HS-5 (cell line): ENCODE data around the gene CFAP299.
"Not testable (repeated sequence)": the region's sequence is repeated elsewhere in the genome, so short reads cannot be mapped to it uniquely, and the experiment has no call there.

Source experiments
- DNase-seq: peaks from one replicate; pipeline ENCODE4 v3.0.0-alpha.2; 2012; ENCODE audit warnings: low read depth

CFAP299 gene

DNA sequence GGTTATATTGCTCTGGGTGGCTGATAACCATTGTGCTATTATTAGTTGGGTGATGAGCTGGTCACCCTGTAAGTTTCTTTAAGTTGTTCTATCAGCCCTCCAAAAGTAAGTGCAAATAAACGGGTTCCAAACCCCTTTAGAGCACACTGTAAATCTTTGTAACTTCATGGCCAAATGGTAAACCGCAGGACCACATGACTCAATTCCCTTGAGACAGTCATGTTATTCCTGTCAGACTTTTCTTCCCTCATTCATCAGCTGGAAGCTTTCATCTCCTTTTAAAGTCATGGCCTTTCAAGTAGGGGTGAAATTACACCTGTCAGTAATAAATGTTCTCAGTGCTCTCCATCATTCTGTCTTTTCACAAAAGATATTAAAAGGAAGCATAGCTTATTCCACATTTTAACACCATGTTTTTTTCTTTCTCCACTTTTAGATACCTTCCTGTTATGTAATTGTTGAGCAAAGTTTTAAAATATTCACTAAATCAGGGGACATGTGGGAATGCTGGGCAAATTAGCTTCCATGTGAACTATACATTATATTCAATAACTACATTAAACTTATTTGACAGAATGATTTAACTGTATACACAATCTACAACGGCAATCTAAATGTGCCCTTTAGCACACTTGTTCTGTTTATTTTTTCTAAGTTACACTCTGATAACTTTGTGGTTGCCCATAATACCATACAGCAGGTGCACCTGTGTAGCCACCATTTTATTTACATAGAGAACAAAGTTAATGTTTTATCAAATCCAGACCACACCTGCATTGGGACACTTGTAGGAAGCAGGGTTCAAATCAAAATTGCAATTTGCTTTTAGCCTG, 275.5 kb downstream of the CFAP299 start:
- DNase-seq, result no peak

DNA sequence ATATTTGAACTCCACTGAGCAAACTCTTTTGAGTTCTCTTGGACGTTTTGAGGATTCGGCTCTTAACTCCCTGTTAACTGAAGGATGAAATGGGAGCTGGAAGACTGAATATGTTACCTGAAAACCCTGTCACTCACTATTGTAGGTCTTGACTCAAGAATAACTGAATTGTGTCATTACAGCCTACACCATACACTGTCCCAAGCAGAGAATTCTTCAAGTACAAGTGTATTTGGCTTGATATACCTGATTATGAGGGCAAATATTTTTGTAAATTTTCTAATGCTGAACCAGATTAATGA, 276.1 kb downstream of the CFAP299 start:
- no peak for DNase-seq

DNA sequence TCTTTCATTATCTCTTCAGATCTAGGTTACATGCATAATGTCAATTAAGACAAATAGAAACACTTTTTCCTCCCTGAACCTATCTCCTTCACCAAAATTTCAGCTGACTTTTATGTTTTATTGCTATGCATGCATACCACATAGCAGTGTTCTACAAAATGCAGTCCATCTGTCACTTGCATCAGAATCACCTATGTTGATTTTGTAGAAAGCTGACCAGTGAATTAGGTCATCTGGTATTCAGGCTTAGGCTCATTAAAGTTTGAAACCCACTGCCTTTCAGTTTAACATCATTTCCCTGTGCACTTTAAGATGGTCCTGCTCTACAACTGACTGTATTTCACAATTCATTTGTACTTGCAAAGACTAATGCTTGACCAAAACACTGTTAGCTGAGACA, 277.9 kb downstream of the CFAP299 start:
- DNase-seq, result no peak

DNA sequence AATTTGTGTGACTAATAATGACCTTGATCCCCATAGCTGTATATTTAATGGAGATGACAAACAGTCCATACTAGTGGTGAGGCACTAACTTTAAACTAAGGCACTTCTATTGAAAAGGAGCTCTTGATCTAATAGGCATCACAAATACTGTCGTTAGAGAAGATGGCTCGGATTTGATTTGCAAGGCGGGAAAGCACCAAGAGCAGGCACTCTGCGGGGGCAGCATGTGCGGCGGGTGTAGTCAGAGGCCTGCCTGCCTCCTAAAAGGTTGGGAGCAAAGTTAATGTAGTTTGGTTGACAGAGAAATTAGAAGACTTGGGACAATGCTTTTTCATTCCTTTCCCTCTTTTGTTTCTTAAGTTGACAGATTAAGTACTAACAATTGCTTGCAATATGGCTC, 278.8 kb downstream of the CFAP299 start:
- no peak for DNase-seq

DNA sequence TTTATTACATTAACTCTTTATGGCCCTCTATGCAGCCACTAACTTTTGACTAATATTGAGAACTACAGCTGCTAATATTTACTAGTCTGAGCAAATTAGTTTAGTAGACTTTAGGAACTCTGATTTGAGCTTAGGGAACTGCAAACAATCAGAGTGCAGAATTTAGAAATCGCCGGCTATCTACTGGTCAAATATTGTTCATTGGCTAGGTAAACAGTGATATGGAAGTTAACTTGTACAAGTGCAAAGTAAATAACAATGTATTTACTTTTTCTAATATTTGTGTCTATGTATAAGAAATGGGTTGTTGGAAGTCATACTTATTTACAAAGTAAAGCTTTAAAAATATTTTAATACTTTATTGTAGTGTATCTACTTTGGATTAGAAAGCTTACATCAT, 279.6 kb downstream of the CFAP299 start:
- no peak for DNase-seq

DNA sequence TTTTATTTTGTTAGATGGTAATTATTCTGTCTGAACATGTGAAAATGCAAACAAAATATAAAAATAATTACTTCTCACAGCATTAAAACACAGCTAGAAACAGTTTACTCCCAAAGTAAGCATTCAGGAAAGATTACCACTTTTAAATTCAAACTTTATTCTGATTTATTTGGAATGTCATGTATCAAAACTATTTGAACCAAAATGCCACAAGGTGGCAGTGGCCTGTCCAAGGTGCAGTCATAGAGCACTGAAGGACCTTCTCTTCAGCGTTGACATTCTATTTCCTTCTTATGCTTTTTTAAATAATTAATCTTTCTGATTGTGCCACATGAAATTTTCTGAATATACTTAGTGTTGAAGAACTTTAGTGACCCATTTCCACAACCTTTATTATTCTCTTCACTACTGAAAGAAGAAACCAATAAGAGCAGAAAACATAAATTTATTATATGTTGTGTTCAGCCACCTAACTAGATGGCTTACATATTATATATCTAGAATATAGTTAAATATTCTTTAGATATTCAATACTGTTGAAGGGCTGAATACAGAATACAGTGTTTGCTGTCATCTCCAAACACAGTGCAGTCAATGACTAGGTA, 283.6 kb downstream of the CFAP299 start:
- DNase-seq, result no peak

DNA sequence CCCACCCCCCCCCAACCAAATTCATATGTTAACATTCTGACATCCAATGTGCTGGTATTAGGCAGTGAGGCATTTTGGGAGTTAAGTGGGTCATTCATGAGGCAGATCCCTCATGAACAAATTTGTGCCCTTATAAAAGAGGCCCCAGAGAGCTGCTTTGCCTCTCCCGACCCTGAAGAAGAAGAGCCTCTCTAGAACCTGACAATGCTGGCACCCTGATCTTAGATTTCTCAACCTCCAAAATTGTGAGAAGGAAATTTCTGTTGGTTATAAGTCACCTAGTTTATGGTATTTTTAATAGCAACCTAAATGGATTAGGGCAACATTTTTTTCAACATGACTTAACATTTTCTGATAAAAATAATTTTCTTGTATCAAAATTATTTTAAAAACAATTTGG, 296.3 kb downstream of the CFAP299 start:
- DNase-seq, result no peak

DNA sequence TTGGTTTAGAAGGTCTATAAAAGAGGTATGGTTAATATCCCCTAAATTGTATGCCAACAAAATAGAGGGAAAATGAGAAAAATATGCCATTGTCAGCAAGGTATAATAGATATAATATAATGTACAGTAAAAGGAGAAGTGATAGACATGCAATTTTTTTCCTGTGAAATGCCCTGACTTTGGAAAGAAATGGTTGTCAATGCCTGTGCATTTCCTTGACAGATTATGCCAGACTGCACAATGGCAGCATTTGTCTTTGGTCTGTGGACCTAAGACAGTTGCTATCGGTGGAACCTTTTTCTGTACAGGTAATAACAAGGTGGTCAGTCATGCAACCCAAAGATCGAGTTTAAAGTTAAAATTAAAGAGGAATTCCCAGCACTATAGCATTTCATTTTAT, 301.7 kb downstream of the CFAP299 start:
- no peak for DNase-seq

DNA sequence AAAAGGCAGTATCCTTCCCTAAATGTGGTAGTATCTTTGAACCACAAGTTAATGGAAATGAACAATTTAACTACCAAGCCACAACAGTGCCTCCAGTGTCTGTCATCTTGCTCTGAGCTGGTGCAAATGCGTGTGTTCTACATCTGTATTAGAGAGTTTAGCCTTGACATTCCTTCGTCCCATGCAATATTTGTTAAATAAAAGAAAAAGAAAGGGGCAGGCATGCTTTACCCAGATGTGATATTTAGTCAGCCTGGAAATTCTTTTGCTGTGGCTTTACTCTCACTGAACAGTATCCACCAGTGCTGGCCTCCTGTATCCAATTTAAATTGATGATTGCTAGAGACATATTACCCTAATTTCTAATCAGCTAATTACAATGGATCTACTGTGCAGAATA, 310.5 kb downstream of the CFAP299 start:
- no peak for DNase-seq

DNA sequence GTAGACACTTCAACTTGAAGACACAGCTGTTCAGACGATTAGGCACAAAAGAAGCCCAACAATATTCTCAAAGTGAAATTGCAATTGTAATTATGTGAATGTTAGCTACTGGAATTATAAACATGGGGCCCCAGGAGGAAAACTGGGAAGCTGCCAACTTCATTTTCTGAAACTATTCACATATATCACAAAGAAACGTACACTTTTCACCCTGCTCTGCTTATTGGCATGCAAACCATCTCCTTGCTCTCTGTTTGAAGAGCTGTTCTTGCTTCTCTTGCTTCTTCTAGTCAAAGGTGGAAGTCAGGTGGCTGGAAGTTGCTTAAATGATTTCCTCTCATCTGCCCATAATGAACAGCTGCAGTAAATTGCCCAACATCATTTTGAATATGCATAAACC, 320.1 kb downstream of the CFAP299 start:
- no peak for DNase-seq

DNA sequence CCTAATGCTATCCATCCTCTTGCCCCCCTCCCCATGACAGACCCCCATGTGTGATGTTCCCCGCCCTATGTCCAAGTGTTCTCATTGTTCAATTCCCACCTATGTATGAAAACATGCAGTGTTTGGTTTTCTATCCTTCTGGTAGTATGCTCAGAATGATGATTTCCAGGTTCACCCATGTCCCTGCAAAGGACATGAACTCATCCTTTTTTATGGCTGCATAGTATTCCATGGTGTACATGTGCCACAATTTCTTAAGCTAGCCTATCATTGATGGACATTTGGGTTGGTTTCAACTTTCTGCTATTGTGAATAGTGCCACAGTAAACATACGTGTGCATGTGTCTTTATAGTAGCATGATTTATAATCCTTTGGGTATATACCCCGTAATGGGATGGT, 334.6 kb downstream of the CFAP299 start:
- DNase-seq, result not testable (repeated sequence)

DNA sequence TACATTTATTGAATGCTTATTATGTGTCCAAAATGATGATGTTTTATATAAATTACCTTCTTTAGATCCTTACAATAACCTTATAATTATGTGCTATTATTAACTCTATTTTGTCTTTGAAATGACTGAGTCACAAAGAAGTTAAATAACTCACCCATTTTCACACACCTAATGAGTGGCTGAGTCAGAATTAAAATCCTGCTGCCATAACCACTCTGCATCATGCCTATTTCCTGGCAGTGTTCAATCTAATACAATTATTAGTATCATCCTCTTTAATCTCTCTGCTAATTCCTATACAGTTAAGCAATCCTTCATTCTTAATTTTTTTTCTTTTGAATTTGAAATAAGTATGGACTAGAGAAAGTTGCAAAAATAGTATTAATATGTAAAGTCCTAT, 342.9 kb downstream of the CFAP299 start:
- no peak for DNase-seq

DNA sequence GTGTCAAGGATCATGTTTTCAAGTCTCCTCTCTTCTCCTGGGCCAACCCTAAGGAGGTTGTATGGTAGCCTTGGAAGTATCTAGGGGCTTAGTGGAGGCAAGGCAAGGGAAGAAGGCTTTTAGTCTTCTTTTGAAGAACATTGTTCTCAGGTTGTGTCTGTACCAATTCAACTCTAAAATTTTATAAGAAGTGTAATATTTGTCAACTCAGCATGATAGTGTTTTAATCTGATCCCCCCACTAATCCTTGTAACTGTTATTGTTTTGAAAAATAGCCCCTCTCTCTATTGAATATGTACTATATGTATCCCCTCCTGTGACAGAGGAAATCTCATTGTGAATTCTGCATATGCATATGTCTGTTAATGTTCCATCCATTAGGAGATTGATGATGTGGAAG, 345.4 kb downstream of the CFAP299 start:
- DNase-seq, result no peak

DNA sequence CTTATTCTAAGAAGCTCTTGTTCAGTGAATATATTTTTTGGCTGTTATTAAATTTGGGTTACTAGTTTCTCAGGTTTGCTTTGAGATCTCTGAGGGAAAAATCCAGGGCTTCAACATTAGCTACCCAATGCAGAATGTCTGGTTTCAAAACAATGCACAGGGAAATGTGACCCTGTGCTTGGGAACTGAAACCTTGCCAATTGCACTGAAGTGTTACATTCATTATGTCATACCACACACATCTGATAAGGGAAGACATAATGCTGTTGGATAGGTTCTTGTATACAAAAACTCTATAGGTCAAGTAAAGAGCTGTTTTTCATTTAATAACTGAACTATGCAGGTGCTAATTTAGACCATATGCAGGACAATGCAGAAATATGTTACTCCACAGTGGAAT, 349.7 kb downstream of the CFAP299 start:
- no peak for DNase-seq

DNA sequence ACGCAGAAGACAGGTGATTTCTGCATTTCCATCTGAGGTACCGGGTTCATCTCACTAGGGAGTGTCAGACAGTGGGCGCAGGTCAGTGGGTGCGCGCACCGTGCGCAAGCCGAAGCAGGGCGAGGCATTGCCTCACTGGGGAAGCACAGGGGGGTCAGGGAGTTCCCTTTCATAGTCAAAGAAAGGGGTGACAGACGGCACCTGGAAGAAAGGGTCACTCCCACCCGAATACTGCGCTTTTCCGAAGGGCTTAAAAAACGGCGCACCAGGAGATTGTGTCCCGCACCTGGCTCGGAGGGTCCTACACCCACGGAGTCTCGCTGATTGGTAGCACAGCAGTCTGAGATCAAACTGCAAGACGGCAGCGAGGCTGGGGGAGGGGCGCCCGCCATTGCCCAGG, 352.2 kb downstream of the CFAP299 start:
- not testable (repeated sequence) for DNase-seq

DNA sequence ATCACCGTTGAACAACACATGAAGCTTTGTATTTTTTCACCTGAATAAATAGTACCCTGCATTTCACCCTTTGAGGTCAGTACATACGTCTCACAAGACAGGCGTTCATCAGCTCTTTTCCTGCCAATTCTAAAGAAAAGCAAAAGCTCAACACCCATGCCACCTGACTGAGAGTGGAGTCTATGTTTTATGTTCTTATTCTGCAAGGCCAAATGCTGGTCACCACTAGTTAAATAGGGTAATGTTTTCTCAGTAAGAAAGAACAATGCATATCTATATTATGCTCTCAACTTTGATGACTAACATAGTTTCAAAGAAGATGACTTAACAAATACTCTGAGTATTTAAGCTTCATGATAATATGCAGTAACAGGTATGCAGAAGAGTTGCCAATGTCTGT, 358.6 kb downstream of the CFAP299 start:
- no peak for DNase-seq

DNA sequence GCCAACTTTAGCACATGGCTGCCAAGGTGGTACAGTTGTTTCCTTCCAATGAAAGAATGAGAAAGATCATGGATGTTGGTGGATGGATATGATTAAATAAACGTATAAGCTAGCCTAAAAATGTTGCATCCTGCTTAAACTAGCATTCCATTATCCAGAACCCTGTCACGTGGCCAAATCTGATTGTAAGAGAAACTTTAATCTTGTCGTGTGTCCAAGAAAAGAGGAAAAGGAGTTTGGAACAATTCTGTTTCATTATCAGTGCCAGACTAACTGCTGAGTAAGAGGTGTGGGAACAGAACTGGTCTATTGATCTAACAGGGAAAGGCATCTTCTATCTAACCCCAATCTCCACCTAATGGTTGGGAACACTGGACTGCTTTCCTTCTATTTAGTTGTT, 369.8 kb downstream of the CFAP299 start:
- no peak for DNase-seq

DNA sequence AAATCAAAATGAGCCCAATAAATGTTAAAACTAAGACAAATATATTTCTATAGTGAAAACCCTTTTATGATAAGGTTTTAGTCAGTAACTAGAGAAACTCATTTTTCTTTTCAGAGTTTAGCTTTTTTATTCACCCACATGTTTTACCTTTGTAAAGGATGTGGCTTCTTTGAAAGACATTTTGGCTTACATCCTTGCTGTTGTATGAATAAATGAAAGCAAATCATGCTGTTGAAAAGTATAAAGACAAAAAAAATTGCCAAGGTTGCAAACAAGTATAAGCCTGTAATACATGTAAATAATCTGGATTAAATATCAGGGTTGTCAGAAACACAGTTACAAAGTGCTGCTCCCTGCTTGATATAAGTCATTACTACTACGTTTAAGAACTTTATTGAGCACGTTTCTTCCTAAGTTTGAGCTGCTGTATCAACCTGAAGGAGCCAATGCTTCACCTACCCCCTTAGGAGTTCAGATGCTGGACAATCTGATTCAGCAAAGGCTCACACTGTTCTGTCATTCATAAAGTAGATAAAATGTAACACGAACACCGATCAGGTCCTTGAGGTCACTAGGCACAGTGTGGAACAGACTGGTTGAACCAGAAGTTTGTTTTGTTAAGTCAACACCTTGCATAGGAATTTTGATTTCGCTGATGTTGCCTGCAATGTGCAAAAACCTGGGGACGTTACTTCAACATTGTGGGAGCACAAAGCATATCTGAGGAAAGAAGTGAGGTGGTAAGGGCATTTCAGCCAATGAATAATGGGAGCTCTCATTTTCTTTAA, 373.7 kb downstream of the CFAP299 start:
- no peak for DNase-seq

DNA sequence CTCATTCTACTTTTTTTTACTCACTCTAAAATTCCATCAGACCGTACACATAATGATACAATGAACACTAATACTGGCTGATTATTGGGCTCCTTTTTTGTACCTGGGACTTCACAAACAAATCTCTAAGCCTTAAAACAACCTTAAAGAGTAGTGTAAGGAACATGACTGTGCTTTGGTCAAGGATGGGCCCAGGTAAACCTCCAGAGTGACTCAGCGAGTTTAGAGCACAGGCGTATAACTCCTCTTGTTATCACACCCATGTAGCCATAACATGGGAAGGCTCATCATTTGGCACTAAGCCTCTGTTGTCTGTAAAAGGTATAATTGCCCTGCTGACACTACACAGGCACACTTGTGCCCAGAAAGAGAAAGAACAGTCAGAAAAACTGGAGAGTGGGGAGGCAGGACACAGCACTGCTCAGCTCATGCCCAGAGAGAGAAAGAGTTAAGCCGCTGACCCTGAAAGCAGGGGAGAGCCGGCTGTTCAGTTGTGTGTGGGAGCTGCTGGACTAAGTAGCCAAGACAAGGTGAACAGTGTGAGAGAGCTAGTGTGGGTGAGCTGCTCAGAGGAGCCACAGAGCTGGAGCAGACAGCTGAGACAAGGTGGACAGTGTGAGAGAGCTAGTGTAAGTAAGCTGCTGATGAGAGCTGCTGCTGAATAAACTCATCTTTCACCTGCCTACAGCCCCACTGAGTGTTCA, 375.4 kb downstream of the CFAP299 start:
- DNase-seq, result no peak

DNA sequence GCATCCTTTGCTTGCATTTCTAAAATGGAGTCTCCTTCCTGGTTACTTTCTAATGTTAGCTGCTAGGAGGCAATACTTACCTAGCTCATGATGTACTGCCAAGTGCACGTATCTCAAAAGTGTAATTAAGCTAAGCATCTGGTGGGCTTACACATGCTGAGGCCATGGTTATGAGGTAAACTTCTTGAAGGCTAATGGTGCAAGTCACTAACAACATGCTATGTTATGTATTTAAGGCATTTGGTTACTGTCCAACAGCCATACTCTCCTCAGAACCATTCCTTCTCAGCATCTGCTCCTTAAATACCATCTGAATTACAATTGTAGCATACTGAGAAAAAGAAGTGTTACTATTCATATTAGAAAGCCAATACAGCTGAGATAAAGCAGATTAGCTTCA, 376.4 kb downstream of the CFAP299 start:
- DNase-seq, result no peak

DNA sequence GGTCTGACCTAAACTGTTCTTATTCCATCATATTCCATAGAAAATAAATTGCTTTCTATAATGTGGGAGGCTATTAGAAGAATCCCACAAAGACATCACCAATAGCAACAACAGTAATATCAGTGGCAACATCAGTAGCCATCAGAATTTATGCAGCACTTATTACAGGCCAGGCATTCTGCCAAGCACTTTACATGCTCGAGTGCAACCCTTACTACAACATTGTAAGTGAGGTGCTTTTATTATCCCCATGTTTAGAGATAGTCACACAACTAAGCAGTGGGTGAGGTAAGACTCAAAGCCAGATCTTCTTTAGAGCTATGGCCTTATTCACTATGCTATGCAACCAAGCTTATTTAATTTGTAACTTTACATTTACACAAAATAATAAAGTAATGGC, 377.9 kb downstream of the CFAP299 start:
- DNase-seq, result no peak

DNA sequence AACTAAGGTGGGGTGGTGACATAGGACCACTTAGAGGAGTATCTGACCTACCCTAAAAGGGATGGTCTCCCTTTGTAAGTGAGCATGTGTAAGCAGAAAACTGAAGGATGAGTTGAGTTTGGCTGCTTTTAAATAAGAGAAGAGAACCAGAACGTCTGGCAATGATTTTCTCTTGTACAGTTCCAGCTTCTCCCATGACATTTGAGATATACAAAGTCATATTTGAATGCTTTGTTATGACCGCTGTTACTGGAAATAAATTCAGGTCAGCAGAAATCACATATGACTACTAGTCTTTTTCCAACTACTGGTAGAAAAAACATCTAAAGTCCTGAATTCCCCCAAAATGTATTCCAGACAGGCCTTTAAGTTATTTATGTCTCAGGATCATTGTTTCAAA, 381.7 kb downstream of the CFAP299 start:
- DNase-seq, result no peak

DNA sequence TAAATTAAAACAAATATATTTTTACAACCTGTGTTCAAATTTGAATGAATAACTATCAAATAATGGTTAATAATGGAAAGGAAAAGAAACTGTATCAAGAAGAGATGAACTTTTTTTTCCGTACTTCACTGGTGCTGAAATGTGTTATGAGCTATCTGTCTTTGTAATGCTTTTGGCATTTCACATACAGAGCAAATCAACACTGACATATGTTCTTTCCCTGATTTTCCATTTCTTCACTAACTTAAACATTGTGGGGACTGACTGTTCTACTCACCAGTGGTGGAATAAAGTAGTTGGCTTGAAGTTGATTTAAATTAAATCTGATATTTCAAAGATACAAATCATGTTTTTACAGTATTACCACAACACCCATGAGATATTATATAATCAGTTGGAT, 390.9 kb downstream of the CFAP299 start:
- no peak for DNase-seq
